CD8-positive, alpha-beta memory T cell (primary cell): ENCODE measurements around the gene BBS9. TPM values are rescaled to one million over a fixed set of nuclear protein-coding genes. Genes with fewer than 3 reads are reported as not detected.
A peak's percentile ranks its signal among the peaks of the same experiment; 100 is the strongest.

Experiments used
- CTCF ChIA-PET: fragments of 350-600 bp; sonication (Branson Sonifier 250); formaldehyde crosslinking; loops from one replicate; lab custom pipeline; 2021; ENCODE audit warnings: antibody characterized with exemption; lab: Charles Lee
- POLR2A ChIA-PET: fragments of 350-600 bp; sonication (Branson Sonifier 250); formaldehyde crosslinking; loops from one replicate; lab custom pipeline; 2021; ENCODE audit warnings: antibody characterized with exemption; lab: Charles Lee
- DNase-seq, 5 donors: peaks; one replicate each; pipeline versions ENCODE4 v3.0.0 to v3.0.0-alpha.2; 2020 to 2022; ENCODE audit warnings: mixed read lengths in 1 of 5
- H3K27ac ChIP-seq: one replicate; pipeline ENCODE4 v1.7.0; 2013; ENCODE audit warnings: low read depth, mild to moderate bottlenecking, low read length, moderate library complexity
- H3K27me3 ChIP-seq: 2 replicates; pipeline ENCODE4 v1.7.0; 2013; ENCODE audit warnings: low read length, mild to moderate bottlenecking; ENCODE audit not compliant: insufficient read depth, poor library complexity, severe bottlenecking
- H3K36me3 ChIP-seq: 2 replicates; pipeline ENCODE4 v1.7.0; 2013; ENCODE audit warnings: mild to moderate bottlenecking, low read length, moderate library complexity; ENCODE audit not compliant: insufficient read depth
- H3K4me1 ChIP-seq: 2 replicates; pipeline ENCODE4 v1.7.0; 2013; ENCODE audit warnings: mild to moderate bottlenecking, low read length, moderate library complexity; ENCODE audit not compliant: insufficient read depth
- H3K4me3 ChIP-seq: 2 replicates; pipeline ENCODE4 v1.7.0; 2013; ENCODE audit warnings: mild to moderate bottlenecking, low read length
- H3K9me3 ChIP-seq: 2 replicates; pipeline ENCODE4 v1.7.0; 2013; ENCODE audit warnings: mild to moderate bottlenecking, low read length
- H3K27ac Mint-ChIP-seq, 8 donors: one replicate each; pipeline ENCODE4 v1.8.0; 2020 to 2021; ENCODE audit warnings: mixed read lengths in 8 of 8, mild to moderate bottlenecking in 6 of 8, inconsistent platforms in 3 of 8, moderate library complexity in 3 of 8
- H3K27me3 Mint-ChIP-seq, 2 donors: one replicate each; pipeline ENCODE4 v1.8.0; 2020 to 2021; ENCODE audit warnings: mixed read lengths in 2 of 2, mild to moderate bottlenecking in 1 of 2, moderate library complexity in 1 of 2
- H3K36me3 Mint-ChIP-seq, 3 donors: one replicate each; pipeline ENCODE4 v1.8.0; 2020 to 2021; ENCODE audit warnings: mixed read lengths in 3 of 3, inconsistent platforms in 1 of 3, mild to moderate bottlenecking in 1 of 3
- H3K4me1 Mint-ChIP-seq, 3 donors: one replicate each; pipeline ENCODE4 v1.8.0; 2020 to 2021; ENCODE audit warnings: mixed read lengths in 3 of 3, inconsistent platforms in 1 of 3, mild to moderate bottlenecking in 1 of 3
- H3K4me3 Mint-ChIP-seq, 7 donors: one replicate each; pipeline ENCODE4 v1.8.0; 2020 to 2021; ENCODE audit warnings: mixed read lengths in 7 of 7, mild to moderate bottlenecking in 6 of 7, moderate library complexity in 4 of 7, inconsistent platforms in 2 of 7
- H3K9me3 Mint-ChIP-seq, 5 donors: one replicate each; pipeline ENCODE4 v1.8.0; 2020 to 2022; ENCODE audit warnings: mixed read lengths in 5 of 5, mild to moderate bottlenecking in 3 of 5, moderate library complexity in 2 of 5, inconsistent platforms in 1 of 5
- polyA plus RNA-seq: library from polyadenylated mRNA; unstranded; fragments of 300-500 nt; fragmentation: Illumina TruSeq; gene quantifications from one replicate; pipeline ENCODE4 v1.2.3, GENCODE V29; 2021
- total RNA-seq, 2 experiments: library from RNA; stranded (reverse); gene quantifications; one replicate each; pipeline ENCODE4 v1.2.3, GENCODE V29; 2021

Gene BBS9
- 10 to 100 TPM; 10.0 to 11.1 TPM for total RNA-seq
- 14.6 TPM for polyA plus RNA-seq

DNA sequence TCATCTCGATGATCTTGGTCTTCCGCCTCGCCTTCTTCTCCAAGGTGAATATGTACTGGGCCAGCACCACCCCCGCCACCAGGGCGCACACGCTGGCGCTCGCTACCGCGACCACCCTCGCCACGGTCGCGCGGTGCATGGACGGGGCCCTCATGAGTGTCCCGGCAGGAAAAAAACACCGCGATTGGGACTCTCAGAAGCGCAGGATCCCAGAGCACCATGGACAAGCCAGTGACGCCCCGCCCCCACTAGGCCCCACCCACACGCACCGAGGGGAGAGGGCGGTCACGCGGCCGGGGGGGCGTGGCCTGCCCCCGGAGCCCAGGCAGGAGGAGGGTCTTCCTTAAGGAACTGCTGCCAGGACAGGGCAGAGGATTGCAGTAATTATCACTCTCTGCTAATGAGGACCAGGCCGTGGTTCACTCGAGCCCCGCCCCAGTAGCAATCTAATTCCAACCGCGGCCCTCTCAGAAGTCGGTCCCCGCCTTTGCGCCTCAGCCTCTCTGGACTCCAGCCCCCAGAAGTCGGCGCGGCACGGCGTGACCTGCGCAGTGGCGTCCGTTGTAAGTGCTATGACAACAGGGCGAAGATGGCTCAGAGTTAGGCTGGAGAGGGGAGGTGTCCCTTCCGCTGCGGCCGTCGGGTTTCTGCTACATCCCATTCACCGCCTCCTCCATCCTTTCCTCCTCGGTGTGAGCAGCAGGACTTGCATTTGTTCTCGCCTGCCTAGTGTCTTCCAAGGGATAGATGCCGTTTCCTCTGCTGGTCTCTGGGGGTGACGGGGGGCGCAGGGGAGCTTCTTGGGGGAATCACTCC lies at the start of gene BBS9:
Gene BBS9 (plus strand): TSS at position 575 of the 816 bp plus-strand sequence. CDS start 16,689 bp downstream, outside the sequence.
- Mint-ChIP-seq H3K27ac (peak within 1 kb of the TSS; percentile 82 to 98 (median 96)), H3K9me3 (peaks cover 0 to 3% (median 0%) of the 10 kb centered on the region in 5 donors), H3K36me3 (peaks cover 0 to 12% (median 4%) of the 10 kb centered on the region in 3 donors), H3K27me3 (peaks cover 0 to 8% of the 10 kb centered on the region in 2 donors), H3K4me3 (peak within 1 kb of the TSS; percentile 95 to 98 (median 97)), H3K4me1 (peaks cover 24 to 41% (median 30%) of the 10 kb centered on the region in 3 donors)
- H3K27me3 ChIP-seq, result no peaks in the 10 kb centered on the region
- CTCF ChIA-PET, result interaction anchor here (0.6 to 2.1 kb wide), 3 partner anchors 20 to 282 kb away, joined by 3 to 8 read pairs (median 7); partner anchors contain the start of gene RP9
- POLR2A ChIA-PET, result interaction anchor here (1.6 to 1.7 kb wide), 2 partner anchors 20 to 238 kb away, joined by 5 to 9 read pairs; partner anchors contain the start of gene RP9
- H3K9me3 ChIP-seq, result no peaks in the 10 kb centered on the region
- no peaks in the 10 kb centered on the region for H3K36me3 ChIP-seq
- peak within 1 kb of the TSS; percentile 80 for H3K27ac ChIP-seq
- peak; percentile 88 to 93 (median 89) for DNase-seq
- H3K4me3 ChIP-seq, result peak within 1 kb of the TSS; percentile 86
- peaks cover 7% of the 10 kb centered on the region for H3K4me1 ChIP-seq

DNA sequence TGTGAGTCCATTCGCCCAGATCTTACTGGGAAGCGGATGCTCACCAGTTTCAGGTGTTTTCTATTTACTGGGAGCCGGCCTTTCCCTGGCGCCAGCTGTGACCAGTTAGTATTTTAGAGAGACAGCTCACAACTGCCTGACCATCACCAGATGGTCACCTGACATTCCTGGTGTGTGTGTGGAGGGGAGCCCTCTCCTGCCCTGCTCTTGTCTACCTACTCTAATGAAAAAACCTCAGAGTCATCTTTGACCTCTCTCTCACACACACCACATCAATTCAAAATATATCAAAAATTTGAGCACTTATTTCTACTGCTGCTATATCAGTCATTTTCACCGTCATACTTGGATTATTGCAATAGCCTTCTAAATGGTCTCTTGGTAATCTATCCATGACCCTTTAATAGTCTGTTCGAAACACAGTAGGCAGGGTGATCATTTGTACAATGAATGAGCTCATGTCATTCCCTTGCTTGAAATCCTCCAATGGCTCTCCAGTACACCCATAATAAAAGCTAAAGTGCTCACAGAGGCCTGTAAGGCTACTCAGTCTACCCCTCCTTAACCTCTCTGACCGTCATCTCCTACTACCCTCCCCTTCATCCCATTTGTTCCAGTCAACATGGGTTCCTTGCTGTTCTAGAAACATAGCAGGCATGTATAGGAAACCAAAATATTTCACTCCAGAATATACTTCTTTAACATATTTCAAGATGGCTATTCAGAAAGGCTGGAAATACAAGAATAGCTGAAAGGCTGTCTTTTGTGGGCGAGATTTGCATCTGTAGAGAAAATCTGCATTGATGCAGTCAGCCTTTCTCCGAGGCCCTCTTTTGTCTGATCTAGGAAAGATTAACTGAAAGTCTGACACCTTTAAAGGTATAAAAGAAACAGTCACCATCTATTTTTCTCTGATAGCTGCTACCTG lies 49.3 kb upstream of the BBS9 start:
- ChIA-PET CTCF (interaction anchor here (1.0 kb wide), 1 partner anchor 17 kb away, joined by 3 read pairs; the partner anchor contains the start of gene NT5C3A), POLR2A (no interaction called here)
- Histone ChIP-seq H3K9me3 (no peaks in the 10 kb centered on the region), H3K4me3 (no peak overlapping the region), H3K27ac (no peak overlapping the region), H3K4me1 (peaks cover 10% of the 10 kb centered on the region), H3K27me3 (no peaks in the 10 kb centered on the region), H3K36me3 (no peaks in the 10 kb centered on the region)
- Mint-ChIP-seq H3K27ac (no peak overlapping the region), H3K27me3 (peaks cover 3 to 15% of the 10 kb centered on the region in 2 donors), H3K4me3 (no peak overlapping the region), H3K9me3 (no peaks in the 10 kb centered on the region), H3K4me1 (peaks cover 13 to 18% (median 17%) of the 10 kb centered on the region in 3 donors), H3K36me3 (no peaks in the 10 kb centered on the region)
- no peak for DNase-seq

GRCh38 chr7:33087356-33087755 lies 42.0 kb upstream of the BBS9 start:
- Mint-ChIP-seq H3K36me3 (peaks cover 0 to 5% (median 0%) of the 10 kb centered on the region in 3 donors), H3K27ac (no peak overlapping the region), H3K27me3 (peaks cover 0 to 14% of the 10 kb centered on the region in 2 donors), H3K9me3 (peaks cover 0 to 5% (median 2%) of the 10 kb centered on the region in 5 donors), H3K4me1 (no peaks in the 10 kb centered on the region), H3K4me3 (no peak overlapping the region)
- H3K4me3 ChIP-seq, result no peak overlapping the region
- no peaks in the 10 kb centered on the region for H3K27me3 ChIP-seq
- H3K4me1 ChIP-seq, result no peaks in the 10 kb centered on the region
- POLR2A ChIA-PET, result no interaction called here
- H3K36me3 ChIP-seq, result no peaks in the 10 kb centered on the region
- H3K9me3 ChIP-seq, result no peaks in the 10 kb centered on the region
- CTCF ChIA-PET, result no interaction called here
- no peak for DNase-seq
- no peak overlapping the region for H3K27ac ChIP-seq

DNA sequence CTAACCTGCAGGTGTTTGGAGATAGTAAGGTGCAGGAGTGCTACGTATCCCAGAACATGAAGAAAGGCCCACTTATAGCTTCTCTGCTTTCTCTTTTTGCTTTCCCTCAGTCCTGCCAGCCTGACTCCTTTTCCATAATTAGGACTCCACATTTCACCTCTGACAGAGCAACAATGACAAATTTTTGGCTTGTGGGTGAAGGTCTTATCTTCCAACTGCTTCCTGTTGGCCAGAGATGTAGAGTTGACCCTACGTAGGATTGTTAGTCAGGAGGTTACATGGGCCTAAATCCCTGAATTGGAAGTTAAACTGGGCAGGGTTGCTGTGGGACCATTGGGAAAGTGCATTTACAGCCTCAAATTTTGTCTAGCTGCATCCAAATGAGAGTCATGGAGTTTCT lies 41.5 kb upstream of the BBS9 start:
- ChIA-PET CTCF (no interaction called here), POLR2A (no interaction called here)
- no peak for DNase-seq
- Mint-ChIP-seq H3K36me3 (peaks cover 0 to 5% (median 3%) of the 10 kb centered on the region in 3 donors), H3K4me3 (no peak overlapping the region), H3K27ac (no peak overlapping the region), H3K27me3 (peaks cover 0 to 13% of the 10 kb centered on the region in 2 donors), H3K4me1 (no peaks in the 10 kb centered on the region), H3K9me3 (peaks cover 0 to 5% (median 2%) of the 10 kb centered on the region in 5 donors)
- Histone ChIP-seq H3K4me3 (no peak overlapping the region), H3K27me3 (no peaks in the 10 kb centered on the region), H3K27ac (no peak overlapping the region), H3K4me1 (no peaks in the 10 kb centered on the region), H3K36me3 (no peaks in the 10 kb centered on the region), H3K9me3 (no peaks in the 10 kb centered on the region)

DNA sequence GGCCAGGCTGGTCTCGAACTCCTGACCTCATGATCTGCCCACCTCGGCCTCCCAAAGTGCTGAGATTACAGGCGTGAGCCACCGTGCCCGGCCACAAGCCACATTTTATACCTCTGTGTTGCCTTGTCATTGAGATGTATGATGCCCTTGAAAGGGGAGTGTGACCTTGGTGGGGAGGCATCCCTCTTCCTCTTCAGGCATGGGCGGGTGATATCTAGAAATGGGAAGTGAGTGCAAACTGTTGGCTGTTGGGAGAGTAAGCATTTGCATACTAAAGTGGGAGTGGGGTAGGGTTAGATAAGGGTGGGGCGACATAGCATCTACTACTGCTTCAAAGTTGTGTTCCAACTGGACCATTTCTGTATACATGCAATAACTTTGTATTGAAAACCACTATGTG lies 40.2 kb upstream of the BBS9 start:
- H3K4me1 Mint-ChIP-seq, result no peaks in the 10 kb centered on the region
- DNase-seq, result no peak
- ChIA-PET POLR2A (no interaction called here), CTCF (no interaction called here)
- Histone ChIP-seq H3K4me3 (no peak overlapping the region), H3K4me1 (no peaks in the 10 kb centered on the region), H3K9me3 (no peaks in the 10 kb centered on the region), H3K36me3 (no peaks in the 10 kb centered on the region), H3K27ac (no peak overlapping the region), H3K27me3 (no peaks in the 10 kb centered on the region)
- H3K36me3 Mint-ChIP-seq, result peaks cover 2 to 15% (median 5%) of the 10 kb centered on the region in 3 donors
- no peak overlapping the region for H3K27ac Mint-ChIP-seq
- H3K4me3 Mint-ChIP-seq, result no peak overlapping the region
- peaks cover 0 to 4% of the 10 kb centered on the region in 2 donors for H3K27me3 Mint-ChIP-seq
- peaks cover 0 to 5% (median 2%) of the 10 kb centered on the region in 5 donors for H3K9me3 Mint-ChIP-seq

DNA sequence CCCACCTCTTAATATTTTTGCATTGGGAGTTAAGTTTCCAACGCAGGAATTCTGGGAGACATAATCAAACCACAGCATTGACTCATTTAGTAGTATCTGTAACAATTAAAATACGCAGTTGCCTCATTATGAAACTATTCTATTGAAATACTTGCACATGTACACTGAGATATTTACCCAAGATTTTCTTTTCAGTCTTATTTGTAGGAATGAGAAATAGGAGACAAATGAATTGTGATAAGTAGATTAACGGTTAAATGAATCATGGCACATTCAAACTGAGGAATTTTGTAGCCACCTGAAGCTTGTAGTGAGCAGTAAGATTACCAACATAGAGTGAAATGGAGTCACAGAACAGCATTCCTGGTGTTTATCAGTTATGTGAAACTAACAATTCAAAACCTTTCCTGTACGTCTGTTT lies 38.2 kb upstream of the BBS9 start:
- peaks cover 0 to 3% (median under 1%) of the 10 kb centered on the region in 5 donors for H3K9me3 Mint-ChIP-seq
- CTCF ChIA-PET, result interaction anchor here (1.0 kb wide), 1 partner anchor 244 kb away, joined by 3 read pairs; no protein-coding TSS in a partner anchor
- peaks cover 3 to 33% (median 8%) of the 10 kb centered on the region in 3 donors for H3K36me3 Mint-ChIP-seq

GRCh38 chr7:33091641-33092191 lies 37.6 kb upstream of the BBS9 start:
- POLR2A ChIA-PET, result no interaction called here
- no peaks in the 10 kb centered on the region for H3K27me3 Mint-ChIP-seq

More for the DNA sequence above, 38.2 kb upstream of the BBS9 start:
- no peak overlapping the region for H3K27ac ChIP-seq
- H3K27ac Mint-ChIP-seq, result no peak overlapping the region
- peaks cover 0 to 2% of the 10 kb centered on the region in 2 donors for H3K27me3 Mint-ChIP-seq
- no peaks in the 10 kb centered on the region for H3K9me3 ChIP-seq
- no peaks in the 10 kb centered on the region for H3K4me1 ChIP-seq
- H3K4me3 ChIP-seq, result no peak overlapping the region
- H3K36me3 ChIP-seq, result peaks cover 4% of the 10 kb centered on the region
- no peak for DNase-seq
- H3K27me3 ChIP-seq, result no peaks in the 10 kb centered on the region
- no peaks in the 10 kb centered on the region for H3K4me1 Mint-ChIP-seq
- POLR2A ChIA-PET, result no interaction called here
- no peak overlapping the region for H3K4me3 Mint-ChIP-seq

More at GRCh38 chr7:33091641-33092191, 37.6 kb upstream of the BBS9 start:
- H3K36me3 ChIP-seq, result peaks cover 10% of the 10 kb centered on the region
- no peaks in the 10 kb centered on the region for H3K4me1 ChIP-seq
- H3K27ac Mint-ChIP-seq, result peak overlapping the region in 1 of 8 donors; percentile 29
- H3K36me3 Mint-ChIP-seq, result peaks cover 0 to 39% (median 8%) of the 10 kb centered on the region in 3 donors
- no peak for DNase-seq
- CTCF ChIA-PET, result interaction anchor here (1.0 kb wide), 1 partner anchor 245 kb away, joined by 3 read pairs; no protein-coding TSS in a partner anchor
- no peaks in the 10 kb centered on the region for H3K9me3 Mint-ChIP-seq
- H3K4me3 Mint-ChIP-seq, result no peak overlapping the region
- H3K27ac ChIP-seq, result no peak overlapping the region
- no peaks in the 10 kb centered on the region for H3K9me3 ChIP-seq
- no peak overlapping the region for H3K4me3 ChIP-seq
- no peaks in the 10 kb centered on the region for H3K4me1 Mint-ChIP-seq
- no peaks in the 10 kb centered on the region for H3K27me3 ChIP-seq
